Body of pancreas (tissue), 4 donors: ENCODE measurements around the gene OR6C65.

Experiments used
- POLR2A ChIP-seq, 3 donors: fragments of 450-650 bp; IDR thresholded peaks; one replicate each; pipeline ENCODE4 v1.6.1; 2016; ENCODE audit warnings: antibody characterized with exemption in 3 of 3, mild to moderate bottlenecking in 2 of 3
- TF ChIP-seq, protein P1 (sequence below), 7 experiments: fragments of 450-650 bp in 4 of 7; fragments of 200-600 bp in 3 of 7; sonication (generic) in 3 of 7; IDR thresholded peaks; one replicate each; pipeline ENCODE4 v1.5.1; 2016 to 2019; ENCODE audit warnings: antibody characterized with exemption in 7 of 7

DNA sequence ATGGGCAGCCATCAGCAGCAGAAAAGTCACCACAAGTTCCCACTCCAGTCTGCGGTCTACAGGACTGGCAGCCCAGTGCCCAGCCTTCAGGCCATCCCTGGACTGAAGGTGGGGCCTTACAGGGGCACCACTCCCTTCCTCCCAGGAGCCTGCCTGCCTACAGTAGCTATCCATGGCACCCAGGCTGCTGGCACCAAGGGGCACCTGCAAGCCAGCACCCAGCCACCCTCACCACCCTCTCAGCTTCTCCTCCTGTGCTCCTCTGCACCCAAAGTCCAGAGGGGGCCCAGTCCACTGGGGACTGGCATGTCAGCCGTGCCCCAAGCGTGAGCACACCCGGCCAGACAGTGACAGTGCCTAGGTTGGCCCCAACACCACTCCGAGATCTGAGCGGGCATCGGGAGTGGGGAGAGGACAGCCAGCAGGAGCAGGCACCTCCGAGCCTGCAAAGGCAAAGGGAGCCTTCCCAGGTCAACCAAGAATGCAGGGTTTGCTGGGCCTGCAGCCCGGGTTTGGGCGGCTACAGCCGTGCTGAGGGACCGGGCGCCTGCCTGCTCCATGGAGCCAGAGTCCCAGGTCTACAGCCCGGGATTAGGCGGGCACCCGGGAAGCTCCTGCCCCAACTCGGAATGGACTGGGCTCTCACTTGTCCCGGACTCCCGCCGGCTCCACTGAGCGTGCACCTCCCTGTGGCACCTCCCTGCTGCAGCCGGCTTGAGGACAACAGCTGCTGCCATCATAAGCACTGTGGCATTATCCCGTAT is 8.1 kb upstream of the OR6C65 start:
- TF ChIP-seq, protein P1, sequence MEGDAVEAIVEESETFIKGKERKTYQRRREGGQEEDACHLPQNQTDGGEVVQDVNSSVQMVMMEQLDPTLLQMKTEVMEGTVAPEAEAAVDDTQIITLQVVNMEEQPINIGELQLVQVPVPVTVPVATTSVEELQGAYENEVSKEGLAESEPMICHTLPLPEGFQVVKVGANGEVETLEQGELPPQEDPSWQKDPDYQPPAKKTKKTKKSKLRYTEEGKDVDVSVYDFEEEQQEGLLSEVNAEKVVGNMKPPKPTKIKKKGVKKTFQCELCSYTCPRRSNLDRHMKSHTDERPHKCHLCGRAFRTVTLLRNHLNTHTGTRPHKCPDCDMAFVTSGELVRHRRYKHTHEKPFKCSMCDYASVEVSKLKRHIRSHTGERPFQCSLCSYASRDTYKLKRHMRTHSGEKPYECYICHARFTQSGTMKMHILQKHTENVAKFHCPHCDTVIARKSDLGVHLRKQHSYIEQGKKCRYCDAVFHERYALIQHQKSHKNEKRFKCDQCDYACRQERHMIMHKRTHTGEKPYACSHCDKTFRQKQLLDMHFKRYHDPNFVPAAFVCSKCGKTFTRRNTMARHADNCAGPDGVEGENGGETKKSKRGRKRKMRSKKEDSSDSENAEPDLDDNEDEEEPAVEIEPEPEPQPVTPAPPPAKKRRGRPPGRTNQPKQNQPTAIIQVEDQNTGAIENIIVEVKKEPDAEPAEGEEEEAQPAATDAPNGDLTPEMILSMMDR (IDR thresholded peaks at IDR 0.05) = no peak
- no peak for TF ChIP-seq POLR2A (IDR thresholded peaks at IDR 0.05)
